T-helper 2 cell treated with Interferon-gamma antibody and Interleukin-4, amounts not matched to agents 100 ng/mL and 5 ng/mL, for 36 hours (primary cell): ENCODE data around the gene TRIM28. TPM values are rescaled to one million over a fixed set of nuclear protein-coding genes. Genes with fewer than 3 reads are reported as not detected.

Experiments
- intact Hi-C: fragments of 100-400 bp; cut with micrococcal nuclease; formaldehyde crosslinking; loops from one replicate; pipeline ENCODE4 v1.15.1; 2023
- total RNA-seq: library from RNA; stranded (reverse); gene quantifications from 2 replicates; pipeline ENCODE4 v1.2.3, GENCODE V29; 2022

The TRIM28 gene
- total RNA-seq, 1 donor from 2014 or later, result 517 TPM

- intact Hi-C loops, result loop anchor here (1.0 kb wide), 3 partner anchors 14 to 39 kb away; partner anchors contain the start of genes MZF1, TRIM28 and ZBTB45
Measured at GRCh38 chr19:58558623-58559274, 14.9 kb downstream of the TRIM28 start.

- intact Hi-C loops, result loop anchor here (1.0 kb wide), 3 partner anchors 14 to 40 kb away; partner anchors contain the start of genes MZF1, TRIM28 and ZBTB45
Measured at GRCh38 chr19:58559275-58560006, 15.6 kb downstream of the TRIM28 start.

GRCh38 chr19:58560007-58560887 is 16.4 kb downstream of the TRIM28 start:
- intact Hi-C loops, result no loop called here

GRCh38 chr19:58560921-58561320 is 17.1 kb downstream of the TRIM28 start:
- intact Hi-C loops, result no loop called here

GRCh38 chr19:58561373-58562121 is 17.7 kb downstream of the TRIM28 start:
- intact Hi-C loops, result no loop called here

GRCh38 chr19:58562122-58563033 is 18.5 kb downstream of the TRIM28 start:
- intact Hi-C loops, result no loop called here

- intact Hi-C loops, result no loop called here
Measured at GRCh38 chr19:58563034-58563573, 19.2 kb downstream of the TRIM28 start.

GRCh38 chr19:58563823-58564222 is 20.0 kb downstream of the TRIM28 start:
- intact Hi-C loops, result no loop called here

GRCh38 chr19:58566989-58567388 is 23.1 kb downstream of the TRIM28 start:
- intact Hi-C loops, result no loop called here

GRCh38 chr19:58568453-58569130 is 24.7 kb downstream of the TRIM28 start:
- intact Hi-C loops, result no loop called here

GRCh38 chr19:58569191-58569942 is 25.5 kb downstream of the TRIM28 start:
- intact Hi-C loops, result no loop called here

GRCh38 chr19:58569943-58570670 is 26.2 kb downstream of the TRIM28 start:
- intact Hi-C loops, result no loop called here

GRCh38 chr19:58570770-58571574 is 27.1 kb downstream of the TRIM28 start:
- intact Hi-C loops, result no loop called here

GRCh38 chr19:58571575-58571947 is 27.7 kb downstream of the TRIM28 start:
- intact Hi-C loops, result no loop called here

- intact Hi-C loops, result no loop called here
Measured at GRCh38 chr19:58572026-58572817, 28.4 kb downstream of the TRIM28 start.
